WTC11 (cell line): ENCODE measurements around the gene PCDHB2. TPM values are rescaled to one million over a fixed set of nuclear protein-coding genes. Genes with fewer than 3 reads are reported as not detected.

ENCODE experiments used
- ATAC-seq: fragments of 200-7000 bp; cut with Tn5 transposase; 2 replicates; pipeline ENCODE4 v1.10.0; 2021; ENCODE audit warnings: mild to moderate bottlenecking, moderate library complexity
- CTCF ChIA-PET: fragments of 300-600 bp; sonication (Branson Sonifier 250); formaldehyde crosslinking; loops from one replicate; lab custom pipeline; 2021; ENCODE audit warnings: antibody characterized with exemption; lab: Charles Lee
- POLR2A ChIA-PET: fragments of 350-600 bp; sonication (Branson Sonifier 250); formaldehyde crosslinking; loops from one replicate; lab custom pipeline; 2021; ENCODE audit warnings: antibody characterized with exemption; lab: Charles Lee
- DNase-seq: peaks from one replicate; pipeline ENCODE4 v3.0.0; 2021; ENCODE audit warnings: low spot score
- H3K27ac Mint-ChIP-seq: 2 replicates; pipeline ENCODE4 v1.8.0; 2021; ENCODE audit warnings: mixed read lengths
- H3K27me3 Mint-ChIP-seq: 2 replicates; pipeline ENCODE4 v1.8.0; 2021; ENCODE audit warnings: low read depth, mild to moderate bottlenecking, moderate library complexity, mixed read lengths
- H3K36me3 Mint-ChIP-seq: 2 replicates; pipeline ENCODE4 v1.8.0; 2021; ENCODE audit warnings: mixed read lengths
- H3K4me1 Mint-ChIP-seq: 2 replicates; pipeline ENCODE4 v1.8.0; 2022; ENCODE audit warnings: mixed read lengths
- H3K4me3 Mint-ChIP-seq: 2 replicates; pipeline ENCODE4 v1.8.0; 2021; ENCODE audit warnings: mild to moderate bottlenecking, moderate library complexity, mixed read lengths
- H3K9me3 Mint-ChIP-seq: 2 replicates; pipeline ENCODE4 v1.8.0; 2021; ENCODE audit warnings: mixed read lengths
- AFF4 ChIP-seq: sonication (generic); formaldehyde crosslinking; IDR thresholded peaks from 2 replicates; pipeline ENCODE4 v1.8.1; 2023; ENCODE audit warnings: mild to moderate bottlenecking, missing genetic modification reagents, borderline replicate concordance
- ATF1 ChIP-seq: sonication (generic); formaldehyde crosslinking; IDR thresholded peaks from 2 replicates; pipeline ENCODE4 v1.8.1; 2023; ENCODE audit warnings: mild to moderate bottlenecking, moderate library complexity, missing genetic modification reagents
- CBFB ChIP-seq: sonication (generic); formaldehyde crosslinking; IDR thresholded peaks from 2 replicates; pipeline ENCODE4 v1.8.1; 2022; ENCODE audit warnings: mild to moderate bottlenecking, low read depth, missing genetic modification reagents
- CDX4 ChIP-seq: fragments of 250-450 bp; sonication (Bioruptor Pico); IDR thresholded peaks from 2 replicates; pipeline ENCODE4 v1.9.0; 2021; ENCODE audit warnings: moderate library complexity, mild to moderate bottlenecking, inconsistent platforms, borderline replicate concordance
- CREM ChIP-seq: sonication (generic); formaldehyde crosslinking; IDR thresholded peaks from 2 replicates; pipeline ENCODE4 v1.8.1; 2022; ENCODE audit warnings: mild to moderate bottlenecking, missing genetic modification reagents, moderate library complexity
- CTCF ChIP-seq: fragments of 200-600 bp; IDR thresholded peaks from 2 replicates; pipeline ENCODE4 v1.8.0; 2022; ENCODE audit warnings: antibody characterized with exemption
- ERG ChIP-seq: fragments of 250-450 bp; sonication (Bioruptor Pico); IDR thresholded peaks from 2 replicates; pipeline ENCODE4 v1.8.0; 2021; ENCODE audit warnings: mild to moderate bottlenecking
- FOXP4 ChIP-seq: sonication (generic); formaldehyde crosslinking; IDR thresholded peaks from 2 replicates; pipeline ENCODE4 v1.8.0; 2022; ENCODE audit warnings: mild to moderate bottlenecking, missing genetic modification reagents
- MYBL2 ChIP-seq: sonication (generic); formaldehyde crosslinking; IDR thresholded peaks from 2 replicates; pipeline ENCODE4 v1.8.1; 2023; ENCODE audit warnings: mild to moderate bottlenecking, moderate library complexity, missing genetic modification reagents
- NFATC4 ChIP-seq: fragments of 250-450 bp; sonication (Bioruptor Pico); IDR thresholded peaks from 2 replicates; pipeline ENCODE4 v1.9.0; 2021; ENCODE audit warnings: mild to moderate bottlenecking
- NFE2L1 ChIP-seq: sonication (generic); formaldehyde crosslinking; IDR thresholded peaks from 2 replicates; pipeline ENCODE4 v1.8.1; 2023; ENCODE audit warnings: missing genetic modification reagents
- PRDM15 ChIP-seq: sonication (generic); formaldehyde crosslinking; IDR thresholded peaks from 2 replicates; pipeline ENCODE4 v1.8.0; 2022; ENCODE audit warnings: missing genetic modification reagents
- RELA ChIP-seq: sonication (generic); formaldehyde crosslinking; IDR thresholded peaks from 2 replicates; pipeline ENCODE4 v1.8.1; 2022; ENCODE audit warnings: missing genetic modification reagents, mild to moderate bottlenecking, borderline replicate concordance
- TP53 ChIP-seq: sonication (generic); formaldehyde crosslinking; IDR thresholded peaks from 2 replicates; pipeline ENCODE4 v1.8.1; 2023; ENCODE audit warnings: mild to moderate bottlenecking, missing genetic modification reagents
- ZBTB21 ChIP-seq: sonication (generic); formaldehyde crosslinking; IDR thresholded peaks from 2 replicates; pipeline ENCODE4 v1.8.1; 2023; ENCODE audit warnings: mild to moderate bottlenecking, missing genetic modification reagents, borderline replicate concordance
- total RNA-seq: library from RNA; stranded (reverse); gene quantifications from 3 replicates; pipeline ENCODE4 v1.2.3, GENCODE V29; 2021

The PCDHB2 gene
- total RNA-seq, 1 experiment from 2014 or later = 22.9 TPM

GRCh38 chr5:141127305-141127704 is 32.9 kb downstream of the PCDHB2 start (continued):
- TF ChIP-seq NFATC4 (CRISPR knock-in tag) (no peak), NFE2L1 (CRISPR knock-in tag) (no peak), TP53 (CRISPR knock-in tag) (no peak), ZBTB21 (CRISPR knock-in tag) (no peak)

GRCh38 chr5:141135030-141135717 is 40.8 kb downstream of the PCDHB2 start, which contains the start of gene PCDHB5:
Gene PCDHB5 (plus strand): TSS chr5:141135206. CDS start chr5:141135435, 229 bp downstream.
- DNase-seq = peak; percentile 72

GRCh38 chr5:141135718-141136266 is 41.4 kb downstream of the PCDHB2 start:
- Mint-ChIP-seq H3K36me3 (peaks cover 24% of the 10 kb centered on the region), H3K27me3 (no peaks in the 10 kb centered on the region), H3K27ac (no peak overlapping the region), H3K4me3 (peak overlapping the region; percentile 74), H3K4me1 (peaks cover 4% of the 10 kb centered on the region; the same call in 1 of the 2 replicates), H3K9me3 (peaks cover 40% of the 10 kb centered on the region)
- ATAC-seq (peak; percentile 26), DNase-seq (no peak)
- ChIA-PET CTCF (interaction anchor here (0.6 to 4.0 kb wide), 54 partner anchors 8 to 428 kb away, joined by 3 to 45 read pairs (median 5); partner anchors contain the start of genes PCDHA4, PCDHB1, PCDHB10 and PCDHB11), POLR2A (no interaction called here)
- TF ChIP-seq CDX4 (CRISPR knock-in tag) (no peak), CREM (no peak), ATF1 (CRISPR knock-in tag) (no peak), FOXP4 (CRISPR knock-in tag) (no peak), PRDM15 (no peak), ERG (CRISPR knock-in tag) (no peak), RELA (no peak), AFF4 (CRISPR knock-in tag) (no peak), CBFB (no peak)

More at GRCh38 chr5:141135030-141135717, 40.8 kb downstream of the PCDHB2 start, which contains the start of gene PCDHB5:
- peak; percentile 89 for ATAC-seq
- CTCF ChIA-PET = interaction anchor here (0.6 to 4.0 kb wide), 55 partner anchors 9 to 429 kb away, joined by 3 to 45 read pairs (median 5); partner anchors contain the start of genes PCDHA10, PCDHA4, PCDHB1 and PCDHB10
- peak within 1 kb of the TSS; percentile 74 for H3K4me3 Mint-ChIP-seq
- peaks cover 4% of the 10 kb centered on the region; the same call in 1 of the 2 replicates for H3K4me1 Mint-ChIP-seq
- peaks cover 24% of the 10 kb centered on the region for H3K36me3 Mint-ChIP-seq
- POLR2A ChIA-PET = no interaction called here
- TF ChIP-seq CTCF = peak; percentile 72
- TF ChIP-seq MYBL2 (CRISPR knock-in tag) = no peak
- peak within 1 kb of the TSS; percentile 64; the same call in 1 of the 2 replicates for H3K27ac Mint-ChIP-seq
- peaks cover 40% of the 10 kb centered on the region for H3K9me3 Mint-ChIP-seq
- H3K27me3 Mint-ChIP-seq = no peaks in the 10 kb centered on the region
